SK-N-SH (cell line): Measurements from ENCODE around the gene BRINP1. TPM values are rescaled to one million over a fixed set of nuclear protein-coding genes. Genes with fewer than 3 reads are reported as not detected.

Source experiments
- CTCF ChIA-PET: fragments of 300-600, 350-600 bp; formaldehyde crosslinking; extraction: SDS; loops from one replicate; lab custom pipeline; 2021; lab: Yijun Ruan, JAX
- POLR2A ChIA-PET: fragments of 350-600 bp; sonication (Branson Sonifier 250); formaldehyde crosslinking; extraction: SDS; loops from one replicate; lab custom pipeline; 2020; ENCODE audit warnings: antibody characterized with exemption, inconsistent platforms; lab: Yijun Ruan, JAX
- DNase-seq: peaks from one replicate; pipeline ENCODE4 v3.0.0; 2012
- H2AFZ ChIP-seq: fragments of 200-600 bp; sonication (generic); 2 replicates; pipeline ENCODE4 v1.8.1; 2016; ENCODE audit warnings: antibody characterized with exemption, mild to moderate bottlenecking, low read depth
- H3F3A ChIP-seq: fragments of 200-600 bp; sonication (generic); replicated peaks from 2 replicates; pipeline ENCODE3; 2016; ENCODE audit warnings: antibody characterized with exemption, mild to moderate bottlenecking; ENCODE audit not compliant: insufficient read depth
- H3K27ac ChIP-seq, 2 experiments: fragments of 200-500 bp in 1 of 2; fragments of 200-600 bp in 1 of 2; sonication (Bioruptor generic) in 1 of 2; sonication (generic), shearing (Covaris generic) in 1 of 2; 2 replicates each; pipeline versions ENCODE4 v1.5.1 to v1.6.1; 2014 to 2016; ENCODE audit warnings: low read depth in 2 of 2, inconsistent platforms in 1 of 2, low read length in 1 of 2, mild to moderate bottlenecking in 1 of 2, mixed read lengths in 1 of 2
- H3K27me3 ChIP-seq: fragments of 200-600 bp; sonication (generic), shearing (Covaris generic); 2 replicates; pipeline ENCODE4 v1.6.1; 2016; ENCODE audit warnings: mixed run types; ENCODE audit not compliant: insufficient read depth
- H3K36me3 ChIP-seq, 2 experiments: fragments of 200-500 bp in 1 of 2; fragments of 200-600 bp in 1 of 2; sonication (Bioruptor generic) in 1 of 2; sonication (generic) in 1 of 2; replicated peaks in 1 of 2; 2 replicates each; pipeline versions ENCODE3 to v1.5.1; 2014 to 2016; ENCODE audit warnings: low read length in 1 of 2, mild to moderate bottlenecking in 1 of 2; ENCODE audit not compliant: insufficient read depth in 2 of 2, control insufficient read depth in 1 of 2
- H3K4me1 ChIP-seq, 2 experiments: fragments of 200-500 bp in 1 of 2; fragments of 200-600 bp in 1 of 2; sonication (Bioruptor generic) in 1 of 2; sonication (generic), shearing (Covaris generic) in 1 of 2; 2 replicates each; pipeline versions ENCODE4 v1.5.1 to v1.6.1; 2014 to 2016; ENCODE audit warnings: low read depth in 1 of 2, low read length in 1 of 2, mixed run types in 1 of 2; ENCODE audit not compliant: insufficient read depth in 2 of 2, control insufficient read depth in 1 of 2
- H3K4me2 ChIP-seq: fragments of 200-600 bp; sonication (generic), shearing (Covaris generic); 2 replicates; pipeline ENCODE4 v1.6.1; 2017; ENCODE audit warnings: mixed run types
- H3K4me3 ChIP-seq, 2 experiments: fragments of 200-500 bp in 1 of 2; fragments of 200-600 bp in 1 of 2; sonication (Bioruptor generic) in 1 of 2; sonication (generic), shearing (Covaris generic) in 1 of 2; 2 replicates each; pipeline versions ENCODE4 v1.5.1 to v1.8.1; 2014 to 2016; ENCODE audit warnings: low read depth in 2 of 2, inconsistent platforms in 1 of 2, low read length in 1 of 2, mild to moderate bottlenecking in 1 of 2, mixed read lengths in 1 of 2, moderate library complexity in 1 of 2
- H3K79me2 ChIP-seq: fragments of 200-600 bp; sonication (generic); 2 replicates; pipeline ENCODE4 v1.8.1; 2017; ENCODE audit warnings: mild to moderate bottlenecking; ENCODE audit not compliant: insufficient read depth
- H3K9ac ChIP-seq: fragments of 200-600 bp; sonication (generic); 2 replicates; pipeline ENCODE4 v1.6.1; 2017; ENCODE audit warnings: mixed run types
- H3K9me2 ChIP-seq: fragments of 200-600 bp; sonication (generic); 2 replicates; pipeline ENCODE4 v1.6.1; 2017; ENCODE audit warnings: mixed run types
- H3K9me3 ChIP-seq: fragments of 200-600 bp; sonication (generic); 2 replicates; pipeline ENCODE4 v1.6.1; 2017; ENCODE audit warnings: mixed run types, mild to moderate bottlenecking, moderate library complexity
- H4K20me1 ChIP-seq: fragments of 200-600 bp; sonication (generic); 2 replicates; pipeline ENCODE4 v1.6.1; 2017; ENCODE audit warnings: mild to moderate bottlenecking, mixed run types; ENCODE audit not compliant: insufficient read depth
- CHD2 ChIP-seq: fragments of 150-350 bp; IDR thresholded peaks from 2 replicates; pipeline ENCODE4 v1.6.1; 2018; ENCODE audit warnings: low read length; ENCODE audit not compliant: partially characterized antibody
- ELF1 ChIP-seq: IDR thresholded peaks from 2 replicates; pipeline ENCODE4 v1.4.0; 2012
- EP300 ChIP-seq, 2 experiments: IDR thresholded peaks; 2 replicates each; pipeline versions ENCODE4 v1.4.0 to v1.6.1; 2012; ENCODE audit warnings: borderline replicate concordance in 1 of 2, low read depth in 1 of 2, low read length in 1 of 2
- EZH2phosphoT487 ChIP-seq: fragments of 200-600 bp; sonication (generic); IDR thresholded peaks from 2 replicates; pipeline ENCODE4 v1.6.1; 2017; ENCODE audit warnings: low read depth, mixed run types, mild to moderate bottlenecking, antibody characterized with exemption, moderate library complexity, borderline replicate concordance
- FOSL2 ChIP-seq: IDR thresholded peaks from 2 replicates; pipeline ENCODE4 v1.4.0; 2012; ENCODE audit warnings: low read depth, mild to moderate bottlenecking, moderate library complexity, borderline replicate concordance
- GATA2 ChIP-seq: sonication (generic); formaldehyde crosslinking; IDR thresholded peaks from 2 replicates; pipeline ENCODE4 v1.5.0; 2020; ENCODE audit warnings: mild to moderate bottlenecking, missing genetic modification reagents
- MEF2A ChIP-seq: IDR thresholded peaks from 2 replicates; pipeline ENCODE4 v1.4.0; 2012; ENCODE audit warnings: low read depth, borderline replicate concordance
- MXI1 ChIP-seq: IDR thresholded peaks from 2 replicates; pipeline ENCODE4 v1.6.1; 2012; ENCODE audit warnings: mild to moderate bottlenecking, low read depth, low read length, improper control_type of control experiment
- NFIC ChIP-seq: IDR thresholded peaks from 2 replicates; pipeline ENCODE4 v1.4.0; 2012; ENCODE audit warnings: borderline replicate concordance
- NRF1 ChIP-seq: IDR thresholded peaks from 2 replicates; pipeline ENCODE4 v1.6.1; 2012; ENCODE audit warnings: low read depth, mild to moderate bottlenecking, low read length
- POLR2AphosphoS5 ChIP-seq: IDR thresholded peaks from 2 replicates; pipeline ENCODE4 v1.6.1; 2012; ENCODE audit warnings: low read depth, low read length
- RAD21 ChIP-seq: IDR thresholded peaks from 2 replicates; pipeline ENCODE4 v1.6.1; 2012; ENCODE audit warnings: mild to moderate bottlenecking, low read length
- RCOR1 ChIP-seq: fragments of 150-350 bp; IDR thresholded peaks from 2 replicates; pipeline ENCODE4 v1.6.1; 2017; ENCODE audit warnings: antibody characterized with exemption, low read length
- RFX5 ChIP-seq: IDR thresholded peaks from 2 replicates; pipeline ENCODE4 v1.6.1; 2012; ENCODE audit warnings: mild to moderate bottlenecking, improper control_type of control experiment, low read length
- RXRA ChIP-seq: IDR thresholded peaks from 2 replicates; pipeline ENCODE4 v1.4.0; 2012; ENCODE audit warnings: low read depth, mild to moderate bottlenecking, borderline replicate concordance
- SIN3A ChIP-seq: IDR thresholded peaks from 2 replicates; pipeline ENCODE4 v1.6.1; 2012; ENCODE audit warnings: low read depth, mild to moderate bottlenecking, low read length, moderate library complexity, borderline replicate concordance
- SMC3 ChIP-seq: IDR thresholded peaks from 2 replicates; pipeline ENCODE4 v1.6.1; 2012; ENCODE audit warnings: low read depth, low read length, improper control_type of control experiment
- TEAD4 ChIP-seq: IDR thresholded peaks from 2 replicates; pipeline ENCODE4 v1.4.0; 2012; ENCODE audit warnings: mild to moderate bottlenecking, borderline replicate concordance; ENCODE audit not compliant: insufficient read depth
- YY1 ChIP-seq: IDR thresholded peaks from 2 replicates; pipeline ENCODE4 v1.4.0; 2012; ENCODE audit warnings: low read depth, mild to moderate bottlenecking
- WGBS: methylation state at CpG from one replicate; pipeline ENCODE4 v1.1.6; 2017; ENCODE audit warnings: low lambda C conversion rate; 5-methylcytosine and 5-hydroxymethylcytosine counted together
- polyA plus RNA-seq, 3 experiments: library from polyadenylated mRNA; depleted of rRNA; stranded (reverse); fragments of >200 nt; gene quantifications; 2 replicates each; pipeline ENCODE4 v1.2.3, GENCODE V29; 2012
- TF ChIP-seq, protein P1 (sequence below): IDR thresholded peaks from 2 replicates; pipeline ENCODE4 v1.4.0; 2012; ENCODE audit warnings: low read depth
- TF ChIP-seq, protein P2 (sequence below): IDR thresholded peaks from 2 replicates; pipeline ENCODE4 v1.6.1; 2012; ENCODE audit warnings: mild to moderate bottlenecking, low read depth, low read length, moderate library complexity
- TF ChIP-seq, protein P3 (sequence below): fragments of 200-600 bp; sonication (generic); IDR thresholded peaks from 2 replicates; pipeline ENCODE4 v1.6.1; 2017; ENCODE audit warnings: antibody characterized with exemption, mild to moderate bottlenecking, moderate library complexity
- TF ChIP-seq, protein P4 (sequence below): IDR thresholded peaks from 2 replicates; pipeline ENCODE4 v1.4.0; 2012; ENCODE audit warnings: low read depth, borderline replicate concordance

Gene BRINP1
- polyA plus RNA-seq, 1 of the 3 experiments (the other 2 are of a cell fraction): 0.41 TPM

GRCh38 chr9:119339056-119339455 lies 30.2 kb downstream of the BRINP1 start:
- Histone ChIP-seq H3K27ac (no peak overlapping the region), H4K20me1 (no peaks in the 10 kb centered on the region), H3F3A (no peaks in the 10 kb centered on the region), H3K79me2 (no peaks in the 10 kb centered on the region), H3K4me1 (no peaks in the 10 kb centered on the region), H3K4me3 (no peak overlapping the region), H3K27me3 (no peaks in the 10 kb centered on the region), H3K4me2 (no peak overlapping the region), H2AFZ (no peak overlapping the region), H3K36me3 (no peaks in the 10 kb centered on the region), H3K9me2 (no peaks in the 10 kb centered on the region), H3K9ac (no peak overlapping the region), H3K9me3 (no peaks in the 10 kb centered on the region)
- no peak for TF ChIP-seq YY1
- TF ChIP-seq EZH2phosphoT487: no peak
- no peak for TF ChIP-seq EP300 (IDR thresholded peaks at IDR 0.05; ENCODE audit: borderline replicate concordance in 1 of 2, low read depth in 1 of 2, low read length in 1 of 2)
- no peak for TF ChIP-seq SMC3
- no peak for TF ChIP-seq NFIC
- TF ChIP-seq, protein P1, sequence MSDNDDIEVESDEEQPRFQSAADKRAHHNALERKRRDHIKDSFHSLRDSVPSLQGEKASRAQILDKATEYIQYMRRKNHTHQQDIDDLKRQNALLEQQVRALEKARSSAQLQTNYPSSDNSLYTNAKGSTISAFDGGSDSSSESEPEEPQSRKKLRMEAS: no peak
- TF ChIP-seq, protein P2, sequence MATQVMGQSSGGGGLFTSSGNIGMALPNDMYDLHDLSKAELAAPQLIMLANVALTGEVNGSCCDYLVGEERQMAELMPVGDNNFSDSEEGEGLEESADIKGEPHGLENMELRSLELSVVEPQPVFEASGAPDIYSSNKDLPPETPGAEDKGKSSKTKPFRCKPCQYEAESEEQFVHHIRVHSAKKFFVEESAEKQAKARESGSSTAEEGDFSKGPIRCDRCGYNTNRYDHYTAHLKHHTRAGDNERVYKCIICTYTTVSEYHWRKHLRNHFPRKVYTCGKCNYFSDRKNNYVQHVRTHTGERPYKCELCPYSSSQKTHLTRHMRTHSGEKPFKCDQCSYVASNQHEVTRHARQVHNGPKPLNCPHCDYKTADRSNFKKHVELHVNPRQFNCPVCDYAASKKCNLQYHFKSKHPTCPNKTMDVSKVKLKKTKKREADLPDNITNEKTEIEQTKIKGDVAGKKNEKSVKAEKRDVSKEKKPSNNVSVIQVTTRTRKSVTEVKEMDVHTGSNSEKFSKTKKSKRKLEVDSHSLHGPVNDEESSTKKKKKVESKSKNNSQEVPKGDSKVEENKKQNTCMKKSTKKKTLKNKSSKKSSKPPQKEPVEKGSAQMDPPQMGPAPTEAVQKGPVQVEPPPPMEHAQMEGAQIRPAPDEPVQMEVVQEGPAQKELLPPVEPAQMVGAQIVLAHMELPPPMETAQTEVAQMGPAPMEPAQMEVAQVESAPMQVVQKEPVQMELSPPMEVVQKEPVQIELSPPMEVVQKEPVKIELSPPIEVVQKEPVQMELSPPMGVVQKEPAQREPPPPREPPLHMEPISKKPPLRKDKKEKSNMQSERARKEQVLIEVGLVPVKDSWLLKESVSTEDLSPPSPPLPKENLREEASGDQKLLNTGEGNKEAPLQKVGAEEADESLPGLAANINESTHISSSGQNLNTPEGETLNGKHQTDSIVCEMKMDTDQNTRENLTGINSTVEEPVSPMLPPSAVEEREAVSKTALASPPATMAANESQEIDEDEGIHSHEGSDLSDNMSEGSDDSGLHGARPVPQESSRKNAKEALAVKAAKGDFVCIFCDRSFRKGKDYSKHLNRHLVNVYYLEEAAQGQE: no peak
- TF ChIP-seq, protein P3, sequence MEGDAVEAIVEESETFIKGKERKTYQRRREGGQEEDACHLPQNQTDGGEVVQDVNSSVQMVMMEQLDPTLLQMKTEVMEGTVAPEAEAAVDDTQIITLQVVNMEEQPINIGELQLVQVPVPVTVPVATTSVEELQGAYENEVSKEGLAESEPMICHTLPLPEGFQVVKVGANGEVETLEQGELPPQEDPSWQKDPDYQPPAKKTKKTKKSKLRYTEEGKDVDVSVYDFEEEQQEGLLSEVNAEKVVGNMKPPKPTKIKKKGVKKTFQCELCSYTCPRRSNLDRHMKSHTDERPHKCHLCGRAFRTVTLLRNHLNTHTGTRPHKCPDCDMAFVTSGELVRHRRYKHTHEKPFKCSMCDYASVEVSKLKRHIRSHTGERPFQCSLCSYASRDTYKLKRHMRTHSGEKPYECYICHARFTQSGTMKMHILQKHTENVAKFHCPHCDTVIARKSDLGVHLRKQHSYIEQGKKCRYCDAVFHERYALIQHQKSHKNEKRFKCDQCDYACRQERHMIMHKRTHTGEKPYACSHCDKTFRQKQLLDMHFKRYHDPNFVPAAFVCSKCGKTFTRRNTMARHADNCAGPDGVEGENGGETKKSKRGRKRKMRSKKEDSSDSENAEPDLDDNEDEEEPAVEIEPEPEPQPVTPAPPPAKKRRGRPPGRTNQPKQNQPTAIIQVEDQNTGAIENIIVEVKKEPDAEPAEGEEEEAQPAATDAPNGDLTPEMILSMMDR: no peak
- WGBS: 53% methylated on average over 3 of the region's 3 CpGs
- ChIA-PET POLR2A (no interaction called here), CTCF (interaction anchor here (1.2 kb wide), 1 partner anchor 30 kb away, joined by 3 read pairs; no protein-coding TSS in a partner anchor)
- no peak for DNase-seq

DNA sequence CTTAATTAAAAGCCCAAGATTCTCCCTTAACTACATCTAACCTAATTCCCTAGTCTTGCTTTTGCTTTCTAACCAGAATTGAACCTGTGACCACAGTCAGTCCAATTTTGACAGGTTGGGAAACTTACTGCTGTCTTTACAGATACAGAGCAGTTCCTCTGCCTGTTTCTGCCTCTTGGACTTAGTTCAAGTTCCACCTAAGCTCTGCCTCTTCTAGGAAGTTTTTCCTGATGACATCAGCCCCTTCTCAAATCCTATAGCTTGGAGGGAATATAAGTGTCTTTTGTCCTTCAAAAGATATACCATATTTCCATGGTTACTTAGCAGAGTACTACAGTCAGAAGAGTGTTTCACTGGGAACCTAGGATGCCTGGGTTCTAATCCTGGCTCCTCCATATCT lies 31.7 kb downstream of the BRINP1 start:
- Histone ChIP-seq H3K9me2 (no peaks in the 10 kb centered on the region), H3K36me3 (no peaks in the 10 kb centered on the region)

More for the DNA sequence above, 31.7 kb downstream of the BRINP1 start:
- H3K9ac ChIP-seq: no peak overlapping the region
- TF ChIP-seq, protein P1: no peak
- TF ChIP-seq TEAD4 (no peak), MXI1 (no peak), YY1 (no peak), FOSL2 (no peak), EZH2phosphoT487 (no peak), RXRA (no peak), RCOR1 (no peak), ELF1 (no peak), MEF2A (no peak), GATA2 (CRISPR knock-in tag) (no peak), NFIC (no peak), NRF1 (no peak), RAD21 (no peak), POLR2AphosphoS5 (no peak), SIN3A (no peak), CHD2 (no peak), RFX5 (no peak)
- TF ChIP-seq, protein P4, sequence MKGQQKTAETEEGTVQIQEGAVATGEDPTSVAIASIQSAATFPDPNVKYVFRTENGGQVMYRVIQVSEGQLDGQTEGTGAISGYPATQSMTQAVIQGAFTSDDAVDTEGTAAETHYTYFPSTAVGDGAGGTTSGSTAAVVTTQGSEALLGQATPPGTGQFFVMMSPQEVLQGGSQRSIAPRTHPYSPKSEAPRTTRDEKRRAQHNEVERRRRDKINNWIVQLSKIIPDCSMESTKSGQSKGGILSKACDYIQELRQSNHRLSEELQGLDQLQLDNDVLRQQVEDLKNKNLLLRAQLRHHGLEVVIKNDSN: no peak
- no peak overlapping the region for H3K27ac ChIP-seq
- no peaks in the 10 kb centered on the region for H3K79me2 ChIP-seq
- H3K4me3 ChIP-seq: no peak overlapping the region
- no peak for DNase-seq
- no peaks in the 10 kb centered on the region for H3F3A ChIP-seq
- no peaks in the 10 kb centered on the region for H4K20me1 ChIP-seq
- H3K9me3 ChIP-seq: no peaks in the 10 kb centered on the region
- CTCF ChIA-PET: no interaction called here
- H3K27me3 ChIP-seq: no peaks in the 10 kb centered on the region
- no peak overlapping the region for H3K4me2 ChIP-seq
- no peak overlapping the region for H2AFZ ChIP-seq
- H3K4me1 ChIP-seq: no peaks in the 10 kb centered on the region
- POLR2A ChIA-PET: no interaction called here
